H1 (cell line): ENCODE results near the gene ANKS1A.

Experiments
- CTCF ChIP-seq, 3 experiments: IDR thresholded peaks; 1 replicate in 2 of 3; 2 replicates in 1 of 3; pipeline versions ENCODE4 v1.5.1 to v1.6.1; 2011; ENCODE audit warnings: low read length in 3 of 3, mild to moderate bottlenecking in 3 of 3, inconsistent platforms in 2 of 3, low read depth in 1 of 3, moderate library complexity in 1 of 3; ENCODE audit not compliant: insufficient read depth in 1 of 3; ENCODE audit errors: control extremely low read depth in 1 of 3
- EP300 ChIP-seq, 2 experiments: IDR thresholded peaks; 1 replicate in 1 of 2; 2 replicates in 1 of 2; pipeline ENCODE4 v1.6.1; 2011 to 2012; ENCODE audit warnings: low read depth in 2 of 2, low read length in 2 of 2, mild to moderate bottlenecking in 2 of 2, borderline replicate concordance in 1 of 2, inconsistent platforms in 1 of 2, moderate library complexity in 1 of 2
- RAD21 ChIP-seq, 2 experiments: IDR thresholded peaks in 1 of 2; conservative IDR thresholded peaks in 1 of 2; 2 replicates each; pipeline ENCODE4 v1.6.1; 2011; ENCODE audit warnings: low read depth in 2 of 2, low read length in 2 of 2, improper control_type of control experiment in 1 of 2, inconsistent platforms in 1 of 2, mild to moderate bottlenecking in 1 of 2, moderate library complexity in 1 of 2

- TF ChIP-seq CTCF (IDR thresholded peaks at IDR 0.05; ENCODE audit: control extremely low read depth in 1 of 3, insufficient read depth in 1 of 3, low read depth in 1 of 3, low read length in 3 of 3), result no peak
- TF ChIP-seq EP300 (IDR thresholded peaks at IDR 0.05; ENCODE audit: borderline replicate concordance in 1 of 2, low read depth in 2 of 2, low read length in 2 of 2), result no peak
- TF ChIP-seq RAD21 (IDR thresholded peaks at IDR 0.05 in 1 of 2, conservative IDR thresholded peaks at IDR 0.05 in 1 of 2; ENCODE audit: low read depth in 2 of 2, low read length in 2 of 2), result no peak
Observed at GRCh38 chr6:34914358-34914757, 25.3 kb downstream of the ANKS1A start.
